ENCODE results near the gene GID8. TPM values are rescaled to one million over a fixed set of nuclear protein-coding genes. Genes with fewer than 3 reads are reported as not detected.

The GID8 gene
- total RNA-seq, 4 donors from 2014 or later = 16.4 to 48.6 (median 40.0) TPM

DNA sequence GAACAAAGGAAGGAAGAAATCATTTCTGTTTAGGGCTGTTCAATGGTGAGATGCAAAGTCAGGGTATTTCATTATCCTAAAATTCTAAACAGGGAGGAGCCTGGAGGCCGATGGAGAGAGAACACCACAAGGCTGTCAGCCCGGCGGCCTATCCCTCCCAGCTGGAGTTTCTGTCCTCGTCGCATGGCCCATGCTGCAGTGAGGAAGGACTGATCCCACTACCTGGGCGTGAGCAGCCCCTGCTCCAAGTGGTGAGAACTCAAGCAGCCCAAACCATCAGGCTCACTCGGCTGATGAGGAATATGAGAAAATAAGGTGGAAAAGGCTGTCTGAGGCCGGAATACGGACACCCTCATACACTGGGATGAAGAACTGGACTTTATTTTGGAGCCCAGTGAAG is 42.4 kb upstream of the GID8 start:
- intact Hi-C loops (cut with DNase I; ENCODE audit: low total_unique reads) = no loop called here
- no peaks in the 10 kb centered on the region for H3K36me3 ChIP-seq
- H3K4me1 ChIP-seq = peaks cover 5 to 8% of the 10 kb centered on the region in 2 donors
- DNase-seq = no peak
- H3K9me3 ChIP-seq = no peaks in the 10 kb centered on the region
- no peak overlapping the region for H3K27ac ChIP-seq
- H3K4me3 ChIP-seq = no peak overlapping the region
- H3K27me3 ChIP-seq = no peaks in the 10 kb centered on the region
- TF ChIP-seq, protein P1, sequence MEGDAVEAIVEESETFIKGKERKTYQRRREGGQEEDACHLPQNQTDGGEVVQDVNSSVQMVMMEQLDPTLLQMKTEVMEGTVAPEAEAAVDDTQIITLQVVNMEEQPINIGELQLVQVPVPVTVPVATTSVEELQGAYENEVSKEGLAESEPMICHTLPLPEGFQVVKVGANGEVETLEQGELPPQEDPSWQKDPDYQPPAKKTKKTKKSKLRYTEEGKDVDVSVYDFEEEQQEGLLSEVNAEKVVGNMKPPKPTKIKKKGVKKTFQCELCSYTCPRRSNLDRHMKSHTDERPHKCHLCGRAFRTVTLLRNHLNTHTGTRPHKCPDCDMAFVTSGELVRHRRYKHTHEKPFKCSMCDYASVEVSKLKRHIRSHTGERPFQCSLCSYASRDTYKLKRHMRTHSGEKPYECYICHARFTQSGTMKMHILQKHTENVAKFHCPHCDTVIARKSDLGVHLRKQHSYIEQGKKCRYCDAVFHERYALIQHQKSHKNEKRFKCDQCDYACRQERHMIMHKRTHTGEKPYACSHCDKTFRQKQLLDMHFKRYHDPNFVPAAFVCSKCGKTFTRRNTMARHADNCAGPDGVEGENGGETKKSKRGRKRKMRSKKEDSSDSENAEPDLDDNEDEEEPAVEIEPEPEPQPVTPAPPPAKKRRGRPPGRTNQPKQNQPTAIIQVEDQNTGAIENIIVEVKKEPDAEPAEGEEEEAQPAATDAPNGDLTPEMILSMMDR (IDR thresholded peaks at IDR 0.05) = no peak
- TF ChIP-seq POLR2A (IDR thresholded peaks at IDR 0.05) = no peak

DNA sequence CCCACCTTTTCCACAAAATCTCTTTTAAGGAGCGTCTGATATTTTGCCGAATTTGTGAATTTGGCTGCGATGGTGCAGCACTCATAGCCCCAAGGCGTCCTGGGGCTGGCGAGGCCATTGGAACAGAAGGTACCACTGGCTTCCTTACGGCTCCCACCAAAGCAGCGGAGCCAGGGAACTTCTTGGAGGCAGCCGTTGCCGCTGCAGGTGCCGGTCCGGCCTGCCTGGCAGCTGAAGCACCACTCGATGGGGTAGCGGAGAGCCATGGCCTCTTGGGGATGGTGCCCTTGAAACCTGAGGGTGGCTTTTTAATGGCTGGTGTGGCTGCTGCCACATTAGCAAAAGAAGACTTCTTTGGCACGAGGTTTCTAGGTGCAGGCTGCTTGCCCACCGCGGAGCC is 41.4 kb upstream of the GID8 start:
- H3K4me3 ChIP-seq = no peak overlapping the region
- intact Hi-C loops (cut with DNase I; ENCODE audit: low total_unique reads) = no loop called here
- DNase-seq = no peak
- TF ChIP-seq, protein P1 (IDR thresholded peaks at IDR 0.05) = no peak
- no peak for TF ChIP-seq POLR2A (IDR thresholded peaks at IDR 0.05)
- no peaks in the 10 kb centered on the region for H3K36me3 ChIP-seq
- H3K27me3 ChIP-seq = no peaks in the 10 kb centered on the region
- H3K9me3 ChIP-seq = no peaks in the 10 kb centered on the region
- no peak overlapping the region for H3K27ac ChIP-seq
- peaks cover 5 to 8% of the 10 kb centered on the region in 2 donors for H3K4me1 ChIP-seq

DNA sequence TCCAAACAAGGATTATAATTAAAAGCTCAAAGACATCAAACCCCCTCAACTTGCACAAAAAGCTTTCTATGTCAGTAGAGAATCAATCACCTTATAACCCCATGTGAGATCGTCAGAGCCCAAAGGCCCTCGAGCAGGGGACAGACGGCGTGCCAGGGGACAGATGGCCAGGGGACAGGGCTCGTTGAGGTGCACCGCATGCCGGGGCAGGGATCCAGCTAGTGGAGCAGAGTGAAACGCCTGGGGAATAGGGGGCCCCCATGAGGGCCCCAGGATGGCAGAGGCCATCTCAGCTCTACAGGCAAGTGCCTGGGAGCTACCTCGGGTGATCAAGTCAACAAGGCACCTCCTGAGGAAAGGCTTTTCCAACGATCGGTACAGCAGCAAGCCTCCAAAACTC is 40.3 kb upstream of the GID8 start:
- H3K36me3 ChIP-seq = no peaks in the 10 kb centered on the region
- intact Hi-C loops (cut with DNase I; ENCODE audit: low total_unique reads) = no loop called here

DNA sequence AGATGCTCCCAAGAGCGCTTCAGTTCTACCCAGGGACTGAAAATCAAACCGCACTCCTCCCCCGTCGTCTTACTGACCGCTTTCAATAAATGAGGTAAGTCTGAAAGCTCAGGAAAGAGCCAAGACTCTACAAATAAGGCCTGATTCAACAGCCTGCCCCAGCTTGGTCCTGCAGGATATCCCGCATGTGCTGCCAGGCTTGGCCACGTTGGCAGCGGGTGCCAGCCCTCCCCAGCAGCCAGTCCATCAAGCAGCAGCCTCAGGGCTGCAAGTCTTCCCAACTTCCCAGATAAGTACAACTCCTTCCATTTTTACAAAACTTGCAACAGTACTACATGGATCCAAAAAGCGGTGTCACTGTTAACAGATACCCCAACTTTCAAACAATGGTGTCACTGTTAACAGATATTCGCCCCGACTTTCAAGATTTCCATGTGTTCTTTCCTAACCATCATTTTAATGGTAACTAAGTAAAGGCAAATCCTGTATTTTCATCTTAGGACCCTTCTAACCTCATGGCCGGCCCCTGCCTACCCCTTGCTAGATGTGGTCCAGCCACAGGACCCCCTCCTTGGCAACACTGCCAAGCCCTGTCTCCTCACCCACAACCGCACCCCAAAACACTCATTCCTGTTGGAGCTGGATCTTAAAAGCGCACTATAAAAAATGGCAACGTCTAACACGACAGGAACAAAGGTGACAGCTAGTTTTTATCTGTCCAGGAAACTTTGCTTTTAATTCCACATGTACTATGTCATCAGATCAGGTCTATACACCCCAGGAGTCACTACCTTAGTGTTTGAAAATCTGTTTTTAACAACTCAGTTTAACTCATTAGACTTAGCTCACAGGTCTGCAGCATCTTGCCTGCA is 39.6 kb upstream of the GID8 start:
- DNase-seq = no peak
- Histone ChIP-seq H3K4me3 (no peak overlapping the region), H3K4me1 (peaks cover 5 to 8% of the 10 kb centered on the region in 2 donors), H3K27ac (no peak overlapping the region), H3K36me3 (no peaks in the 10 kb centered on the region), H3K9me3 (no peaks in the 10 kb centered on the region), H3K27me3 (no peaks in the 10 kb centered on the region)
- intact Hi-C loops (cut with DNase I; ENCODE audit: low total_unique reads) = no loop called here
- TF ChIP-seq, protein P1 (IDR thresholded peaks at IDR 0.05) = no peak
- TF ChIP-seq POLR2A (IDR thresholded peaks at IDR 0.05) = no peak

More for the DNA sequence above, 40.3 kb upstream of the GID8 start:
- no peak overlapping the region for H3K27ac ChIP-seq
- no peak for TF ChIP-seq POLR2A (IDR thresholded peaks at IDR 0.05)
- TF ChIP-seq, protein P1 (IDR thresholded peaks at IDR 0.05) = no peak
- H3K4me1 ChIP-seq = peaks cover 5 to 8% of the 10 kb centered on the region in 2 donors
- no peaks in the 10 kb centered on the region for H3K9me3 ChIP-seq
- no peak for DNase-seq
- H3K4me3 ChIP-seq = no peak overlapping the region
- no peaks in the 10 kb centered on the region for H3K27me3 ChIP-seq

DNA sequence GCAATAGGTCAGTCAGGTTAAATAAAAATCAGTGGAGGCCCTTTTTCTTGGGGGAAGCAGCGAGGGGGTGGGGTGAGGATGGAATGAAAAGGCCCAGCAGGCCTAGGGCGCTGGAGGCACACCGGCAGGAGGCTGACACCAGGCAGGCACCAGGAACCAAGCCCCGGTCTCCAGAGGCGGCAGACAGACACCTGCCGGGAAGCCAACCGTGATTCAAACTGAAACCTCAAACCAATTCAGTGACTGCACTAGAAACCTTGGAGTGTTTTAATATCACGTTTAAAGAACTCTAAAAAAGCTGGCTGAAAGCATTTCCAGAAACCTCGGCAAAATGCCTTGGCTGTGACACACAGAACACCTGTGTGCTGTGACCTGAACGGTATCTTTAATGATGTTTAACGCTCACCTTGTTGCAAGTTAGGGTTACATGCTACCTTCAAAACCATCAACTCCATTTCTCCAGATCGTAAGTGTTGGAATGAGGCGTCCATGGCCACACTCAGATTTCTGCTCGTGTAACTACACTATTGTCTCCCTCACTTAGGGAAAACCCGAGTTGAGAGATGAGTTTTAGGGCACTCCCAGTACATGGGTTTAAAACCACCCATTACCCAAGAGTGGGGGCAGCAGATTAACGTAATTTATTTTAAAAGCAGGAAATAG is 38.8 kb upstream of the GID8 start:
- peaks cover 5 to 8% of the 10 kb centered on the region in 2 donors for H3K4me1 ChIP-seq
- intact Hi-C loops (cut with DNase I; ENCODE audit: low total_unique reads) = no loop called here
- H3K9me3 ChIP-seq = no peaks in the 10 kb centered on the region
- H3K4me3 ChIP-seq = no peak overlapping the region
- H3K27me3 ChIP-seq = no peaks in the 10 kb centered on the region
- no peaks in the 10 kb centered on the region for H3K36me3 ChIP-seq
- TF ChIP-seq POLR2A (IDR thresholded peaks at IDR 0.05) = no peak
- TF ChIP-seq, protein P1 (IDR thresholded peaks at IDR 0.05) = no peak
- H3K27ac ChIP-seq = no peak overlapping the region
- no peak for DNase-seq

Measured in uterus (tissue), 4 donors.